DOHH2 (cell line): ENCODE data around the gene TTC28.

ENCODE experiments used
- H3F3A ChIP-seq: fragments of 200-600 bp; sonication (generic), shearing (Covaris generic); 2 replicates; pipeline ENCODE4 v1.6.0; 2016; ENCODE audit warnings: antibody characterized with exemption, mild to moderate bottlenecking; ENCODE audit not compliant: control insufficient read depth, insufficient read depth
- H3K27ac ChIP-seq: fragments of 200-600 bp; sonication (generic); 2 replicates; pipeline ENCODE4 v1.5.1; 2014; ENCODE audit warnings: low read depth, mild to moderate bottlenecking, low read length, moderate library complexity
- H3K27me3 ChIP-seq: fragments of 200-600 bp; sonication (generic); 2 replicates; pipeline ENCODE4 v1.6.1; 2014; ENCODE audit warnings: mild to moderate bottlenecking, low read length, mixed read lengths; ENCODE audit not compliant: control insufficient read depth
- H3K36me3 ChIP-seq: fragments of 200-600 bp; sonication (generic); 2 replicates; pipeline ENCODE4 v1.6.1; 2014; ENCODE audit warnings: mild to moderate bottlenecking, low read length, moderate library complexity, mixed read lengths; ENCODE audit not compliant: control insufficient read depth
- H3K4me1 ChIP-seq: fragments of 200-600 bp; sonication (generic); 2 replicates; pipeline ENCODE4 v1.6.1; 2014; ENCODE audit warnings: mild to moderate bottlenecking, low read length, mixed read lengths; ENCODE audit not compliant: control insufficient read depth
- H3K4me2 ChIP-seq: fragments of 200-600 bp; sonication (generic); 2 replicates; pipeline ENCODE4 v1.6.0; 2014; ENCODE audit warnings: mild to moderate bottlenecking, low read length, moderate library complexity
- H3K4me3 ChIP-seq: fragments of 200-600 bp; sonication (generic); 2 replicates; pipeline ENCODE4 v1.5.1; 2014; ENCODE audit warnings: mild to moderate bottlenecking, low read length, mixed read lengths
- H3K79me2 ChIP-seq: fragments of 200-600 bp; sonication (generic); 2 replicates; pipeline ENCODE4 v1.6.1; 2014; ENCODE audit warnings: mild to moderate bottlenecking, low read length, mixed read lengths; ENCODE audit not compliant: control insufficient read depth
- H3K9me2 ChIP-seq: fragments of 200-600 bp; sonication (generic); replicated peaks from 2 replicates; pipeline ENCODE4 v1.6.1; 2014; ENCODE audit warnings: mild to moderate bottlenecking, low read length, mixed read lengths; ENCODE audit not compliant: control insufficient read depth
- H3K9me3 ChIP-seq: fragments of 200-600 bp; sonication (generic); 2 replicates; pipeline ENCODE4 v1.6.1; 2014; ENCODE audit warnings: antibody characterized with exemption, low read length, mixed read lengths; ENCODE audit not compliant: control insufficient read depth, insufficient read depth
- H4K20me1 ChIP-seq: fragments of 200-600 bp; sonication (generic); 2 replicates; pipeline ENCODE4 v1.6.0; 2014; ENCODE audit warnings: low read depth, mild to moderate bottlenecking, antibody characterized with exemption, low read length, moderate library complexity; ENCODE audit not compliant: control insufficient read depth, insufficient read depth
- EZH2phosphoT487 ChIP-seq: fragments of 200-600 bp; sonication (generic); IDR thresholded peaks from 2 replicates; pipeline ENCODE4 v1.6.1; 2017; ENCODE audit warnings: borderline replicate concordance, mild to moderate bottlenecking, antibody characterized with exemption, low read length, moderate library complexity, mixed read lengths
- TF ChIP-seq, protein P1 (sequence below): fragments of 200-600 bp; sonication (generic); IDR thresholded peaks from one replicate; pipeline ENCODE4 v1.5.1; 2014; ENCODE audit warnings: antibody characterized with exemption, mild to moderate bottlenecking, low read depth, low read length; ENCODE audit not compliant: poor library complexity, severe bottlenecking

The TTC28 gene

DNA sequence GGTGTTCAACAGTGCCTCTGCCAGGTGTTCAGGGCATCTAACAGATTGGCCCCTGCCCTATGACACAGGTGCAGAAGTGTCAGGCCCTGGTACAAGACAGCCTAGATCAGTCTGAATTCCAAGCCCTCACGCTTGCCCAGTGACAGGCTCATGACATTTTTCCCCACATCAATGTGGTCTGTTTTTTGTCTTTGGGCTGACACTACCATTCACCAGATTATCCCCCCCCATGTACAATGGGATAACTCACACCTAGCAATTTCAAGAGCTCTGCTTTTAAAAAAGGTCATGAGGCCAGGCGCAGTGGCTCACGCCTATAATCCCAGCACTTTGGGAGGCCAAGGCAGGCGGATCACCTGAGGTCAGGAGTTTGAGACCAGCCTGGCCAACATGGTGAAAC lies 605.1 kb downstream of the TTC28 start:
- H3K9me2 ChIP-seq = no peaks in the 10 kb centered on the region
- H3K27ac ChIP-seq = no peak overlapping the region
- H3K4me1 ChIP-seq = no peaks in the 10 kb centered on the region
- peaks cover 2% of the 10 kb centered on the region; the same call in 1 of the 2 replicates for H3K27me3 ChIP-seq
- H3F3A ChIP-seq = no peaks in the 10 kb centered on the region
- no peaks in the 10 kb centered on the region for H3K79me2 ChIP-seq
- no peaks in the 10 kb centered on the region for H4K20me1 ChIP-seq
- TF ChIP-seq, protein P1, sequence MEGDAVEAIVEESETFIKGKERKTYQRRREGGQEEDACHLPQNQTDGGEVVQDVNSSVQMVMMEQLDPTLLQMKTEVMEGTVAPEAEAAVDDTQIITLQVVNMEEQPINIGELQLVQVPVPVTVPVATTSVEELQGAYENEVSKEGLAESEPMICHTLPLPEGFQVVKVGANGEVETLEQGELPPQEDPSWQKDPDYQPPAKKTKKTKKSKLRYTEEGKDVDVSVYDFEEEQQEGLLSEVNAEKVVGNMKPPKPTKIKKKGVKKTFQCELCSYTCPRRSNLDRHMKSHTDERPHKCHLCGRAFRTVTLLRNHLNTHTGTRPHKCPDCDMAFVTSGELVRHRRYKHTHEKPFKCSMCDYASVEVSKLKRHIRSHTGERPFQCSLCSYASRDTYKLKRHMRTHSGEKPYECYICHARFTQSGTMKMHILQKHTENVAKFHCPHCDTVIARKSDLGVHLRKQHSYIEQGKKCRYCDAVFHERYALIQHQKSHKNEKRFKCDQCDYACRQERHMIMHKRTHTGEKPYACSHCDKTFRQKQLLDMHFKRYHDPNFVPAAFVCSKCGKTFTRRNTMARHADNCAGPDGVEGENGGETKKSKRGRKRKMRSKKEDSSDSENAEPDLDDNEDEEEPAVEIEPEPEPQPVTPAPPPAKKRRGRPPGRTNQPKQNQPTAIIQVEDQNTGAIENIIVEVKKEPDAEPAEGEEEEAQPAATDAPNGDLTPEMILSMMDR = no peak
- TF ChIP-seq EZH2phosphoT487 = no peak
- H3K4me3 ChIP-seq = no peak overlapping the region
- H3K9me3 ChIP-seq = no peaks in the 10 kb centered on the region
- H3K36me3 ChIP-seq = no peaks in the 10 kb centered on the region
- no peak overlapping the region for H3K4me2 ChIP-seq

DNA sequence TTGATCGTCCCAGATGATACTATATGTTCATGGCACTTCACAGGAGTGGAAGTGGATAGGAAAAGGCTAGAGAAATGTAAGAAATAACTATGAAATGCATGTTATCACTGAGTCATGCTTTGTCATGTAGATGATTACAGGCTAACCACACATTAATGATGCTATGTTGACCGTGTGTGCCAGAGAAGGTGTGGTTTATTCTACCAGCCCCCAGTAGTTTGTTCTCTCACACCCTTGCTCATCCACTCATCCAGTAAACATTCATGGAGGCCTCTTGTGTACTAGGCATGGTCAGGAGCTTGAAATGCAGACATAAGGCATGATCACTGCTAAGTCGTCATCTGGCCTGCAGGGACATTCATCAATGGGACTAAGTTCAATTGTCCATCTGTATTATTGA lies 607.6 kb downstream of the TTC28 start:
- Histone ChIP-seq H3K4me3 (no peak overlapping the region), H3K4me1 (no peaks in the 10 kb centered on the region), H3K36me3 (no peaks in the 10 kb centered on the region), H3F3A (no peaks in the 10 kb centered on the region), H3K79me2 (no peaks in the 10 kb centered on the region), H3K27me3 (peaks cover under 1% of the 10 kb centered on the region; the same call in 1 of the 2 replicates), H3K4me2 (no peak overlapping the region), H3K27ac (no peak overlapping the region), H4K20me1 (no peaks in the 10 kb centered on the region), H3K9me2 (no peaks in the 10 kb centered on the region), H3K9me3 (no peaks in the 10 kb centered on the region)
- TF ChIP-seq, protein P1 = no peak
- TF ChIP-seq EZH2phosphoT487 = no peak

- no peak for TF ChIP-seq EZH2phosphoT487
- TF ChIP-seq, protein P1 = no peak
- Histone ChIP-seq H3F3A (no peaks in the 10 kb centered on the region), H3K4me3 (no peak overlapping the region), H3K4me2 (no peak overlapping the region), H4K20me1 (no peaks in the 10 kb centered on the region), H3K79me2 (no peaks in the 10 kb centered on the region), H3K9me2 (no peaks in the 10 kb centered on the region), H3K36me3 (no peaks in the 10 kb centered on the region), H3K27ac (no peak overlapping the region), H3K27me3 (no peaks in the 10 kb centered on the region; the same call in 1 of the 2 replicates), H3K9me3 (no peaks in the 10 kb centered on the region), H3K4me1 (no peaks in the 10 kb centered on the region)
Measured at GRCh38 chr22:28068826-28069225, 610.8 kb downstream of the TTC28 start.

GRCh38 chr22:28064920-28065319 lies 614.7 kb downstream of the TTC28 start:
- no peaks in the 10 kb centered on the region for H3K36me3 ChIP-seq
- H3K4me1 ChIP-seq = no peaks in the 10 kb centered on the region

More at GRCh38 chr22:28064920-28065319, 614.7 kb downstream of the TTC28 start:
- TF ChIP-seq, protein P1 = no peak
- no peak for TF ChIP-seq EZH2phosphoT487
- Histone ChIP-seq H4K20me1 (no peaks in the 10 kb centered on the region), H3K4me2 (no peak overlapping the region), H3F3A (no peaks in the 10 kb centered on the region), H3K4me3 (no peak overlapping the region), H3K9me2 (no peaks in the 10 kb centered on the region), H3K27me3 (no peaks in the 10 kb centered on the region; the same call in 1 of the 2 replicates), H3K79me2 (no peaks in the 10 kb centered on the region), H3K27ac (no peak overlapping the region), H3K9me3 (no peaks in the 10 kb centered on the region)
